Measurements from ENCODE around the gene KCNQ5. TPM values are rescaled to one million over a fixed set of nuclear protein-coding genes. Genes with fewer than 3 reads are reported as not detected.

The KCNQ5 gene
- total RNA-seq, 1 experiment from 2014 or later: 0.84 TPM

- DNase-seq (ENCODE audit: extremely low read depth, low read depth): no peak
Measured at GRCh38 chr6:72636786-72637185, 14.9 kb downstream of the KCNQ5 start.

GRCh38 chr6:72639920-72640614, 18.2 kb downstream of the KCNQ5 start:
- no peak for DNase-seq (ENCODE audit: extremely low read depth, low read depth)

- DNase-seq (ENCODE audit: extremely low read depth, low read depth): no peak
Measured at GRCh38 chr6:72640615-72640930, 18.7 kb downstream of the KCNQ5 start.

GRCh38 chr6:72642435-72642834, 20.6 kb downstream of the KCNQ5 start:
- no peak for DNase-seq (ENCODE audit: extremely low read depth, low read depth)

- DNase-seq (ENCODE audit: extremely low read depth, low read depth): no peak
Measured at GRCh38 chr6:72643214-72643613, 21.4 kb downstream of the KCNQ5 start.

GRCh38 chr6:72646604-72647485, 25.0 kb downstream of the KCNQ5 start:
- no peak for DNase-seq (ENCODE audit: extremely low read depth, low read depth)

GRCh38 chr6:72647489-72647888, 25.6 kb downstream of the KCNQ5 start:
- DNase-seq (ENCODE audit: extremely low read depth, low read depth): no peak

GRCh38 chr6:72649032-72649984, 27.4 kb downstream of the KCNQ5 start:
- peak; percentile 7 for DNase-seq (ENCODE audit: extremely low read depth, low read depth)

- no peak for DNase-seq (ENCODE audit: extremely low read depth, low read depth)
Measured at GRCh38 chr6:72650081-72650745, 28.3 kb downstream of the KCNQ5 start.

GRCh38 chr6:72651174-72651573, 29.3 kb downstream of the KCNQ5 start:
- no peak for DNase-seq (ENCODE audit: extremely low read depth, low read depth)

GRCh38 chr6:72651967-72652956, 30.4 kb downstream of the KCNQ5 start:
- DNase-seq (ENCODE audit: extremely low read depth, low read depth): no peak

GRCh38 chr6:72653026-72653425, 31.2 kb downstream of the KCNQ5 start:
- no peak for DNase-seq (ENCODE audit: extremely low read depth, low read depth)

- DNase-seq (ENCODE audit: extremely low read depth, low read depth): no peak
Measured at GRCh38 chr6:72654071-72654621, 32.3 kb downstream of the KCNQ5 start.

GRCh38 chr6:72657407-72658197, 35.7 kb downstream of the KCNQ5 start:
- DNase-seq (ENCODE audit: extremely low read depth, low read depth): no peak

- DNase-seq (ENCODE audit: extremely low read depth, low read depth): no peak
Measured at GRCh38 chr6:72659754-72660153, 37.9 kb downstream of the KCNQ5 start.

- no peak for DNase-seq (ENCODE audit: extremely low read depth, low read depth)
Measured at GRCh38 chr6:72661411-72661810, 39.5 kb downstream of the KCNQ5 start.

- DNase-seq (ENCODE audit: extremely low read depth, low read depth): no peak
Measured at GRCh38 chr6:72665599-72665998, 43.7 kb downstream of the KCNQ5 start.

GRCh38 chr6:72669324-72669723, 47.5 kb downstream of the KCNQ5 start:
- DNase-seq (ENCODE audit: extremely low read depth, low read depth): no peak
